ENCODE results near the gene FBXO3. TPM values are rescaled to one million over a fixed set of nuclear protein-coding genes. Genes with fewer than 3 reads are reported as not detected.

Gene FBXO3
- total RNA-seq, 1 experiment from 2014 or later: 18.9 TPM

GRCh38 chr11:33802194-33802950, 28.1 kb upstream of the FBXO3 start:
- peak overlapping the region; percentile 69 to 84 for H3K4me3 Mint-ChIP-seq
- Histone ChIP-seq H3K4ac (ENCODE audit: low read depth, low read length) (no peak overlapping the region), H3K9ac (ENCODE audit: extremely low read depth, insufficient read length, low read length) (peak overlapping the region; percentile 65), H3K9me3 (ENCODE audit: control insufficient read depth, low read depth, low read length) (no peaks in the 10 kb centered on the region), H3K27ac (ENCODE audit: insufficient read length, low read depth, low read length) (no peak overlapping the region), H3K4me1 (ENCODE audit: insufficient read depth, low read length) (0 out of 2 replicates have a peak, but pooled peaks cover 3% of the 10 kb centered on the region), H4K8ac (replicated peaks; ENCODE audit: insufficient read length, low read depth, low read length) (no peak overlapping the region), H2BK20ac (ENCODE audit: low read depth, low read length, poor library complexity, severe bottlenecking) (no peak overlapping the region), H3K56ac (ENCODE audit: insufficient read length, low read depth, low read length) (no peak overlapping the region), H4K91ac (ENCODE audit: insufficient read length, low read depth, low read length) (no peak overlapping the region), H3K23me2 (ENCODE audit: insufficient read length, low read depth, low read length, poor library complexity, severe bottlenecking) (peaks cover 10% of the 10 kb centered on the region), H3K4me2 (ENCODE audit: insufficient read depth, insufficient read length, low read length) (peak overlapping the region; percentile 99), H2AFZ (ENCODE audit: low read length) (peak overlapping the region; percentile 99), H3K79me2 (ENCODE audit: insufficient read depth, low read length) (no peaks in the 10 kb centered on the region), H4K20me1 (ENCODE audit: control insufficient read depth, insufficient read depth, insufficient read length) (no peaks in the 10 kb centered on the region), H2BK12ac (ENCODE audit: insufficient read length, low read depth, low read length) (no peak overlapping the region), H3T11ph (ENCODE audit: low read length) (no peak overlapping the region), H4K5ac (ENCODE audit: insufficient read length, low read depth, low read length) (no peak overlapping the region), H3K14ac (ENCODE audit: insufficient read depth, low read length) (peak overlapping the region; percentile 83), H3K18ac (ENCODE audit: insufficient read length, low read depth, low read length) (no peak overlapping the region), H3K27me3 (ENCODE audit: insufficient read depth, low read length) (peaks cover 2% of the 10 kb centered on the region; the same call in 1 of the 2 replicates), H2BK5ac (ENCODE audit: insufficient read length, low read length) (no peak overlapping the region), H3K23ac (ENCODE audit: insufficient read length, low read depth, low read length) (no peak overlapping the region), H3K79me1 (ENCODE audit: insufficient read depth, low read depth, low read length, poor library complexity, severe bottlenecking) (no peaks in the 10 kb centered on the region), H2BK15ac (ENCODE audit: low read depth, low read length) (no peak overlapping the region), H2BK120ac (ENCODE audit: low read depth, low read length, poor library complexity, severe bottlenecking) (no peak overlapping the region), H2AK5ac (ENCODE audit: insufficient read length, low read length) (no peak overlapping the region)
- H3K27me3 Mint-ChIP-seq (ENCODE audit: low read depth): peaks cover 61% of the 10 kb centered on the region
- H3K36me3 Mint-ChIP-seq (ENCODE audit: insufficient read depth in 1 of 3, low read depth in 3 of 3): no peaks in the 10 kb centered on the region
- no peak for TF ChIP-seq CTCF (conservative IDR thresholded peaks at IDR 0.05)
- DNase-seq: peak; percentile 90
- WGBS (ENCODE audit: extremely low coverage, insufficient read length, low lambda C conversion rate): no CpG with 5 or more reads among the region's 18 CpGs
- H3K27ac Mint-ChIP-seq: no peak overlapping the region
- H3K4me1 Mint-ChIP-seq: peaks cover 10 to 12% of the 10 kb centered on the region in 2 experiments
- no peaks in the 10 kb centered on the region for H3K9me3 Mint-ChIP-seq

All from H9 (cell line).